Activated CD8-positive, alpha-beta T cell treated with anti-CD3 and anti-CD28 coated beads for 36 hours (primary cell): ENCODE results near the gene BUD13. TPM values are rescaled to one million over a fixed set of nuclear protein-coding genes. Genes with fewer than 3 reads are reported as not detected.

Experiments used
- ATAC-seq: fragments of 200-7000 bp; cut with Tn5 transposase; one replicate; pipeline ENCODE4 v1.10.0; 2021; ENCODE audit warnings: mild to moderate bottlenecking, moderate library complexity
- CTCF ChIA-PET: fragments of 350-600 bp; sonication (Branson Sonifier 250); formaldehyde crosslinking; loops from one replicate; lab custom pipeline; 2021; ENCODE audit warnings: antibody characterized with exemption; lab: Charles Lee
- POLR2A ChIA-PET: fragments of 350-600 bp; sonication (Branson Sonifier 250); formaldehyde crosslinking; loops from one replicate; lab custom pipeline; 2021; ENCODE audit warnings: antibody characterized with exemption; lab: Charles Lee
- DNase-seq: peaks from one replicate; pipeline ENCODE4 v3.0.0-alpha.2; 2020
- H3K27ac Mint-ChIP-seq: one replicate; pipeline ENCODE4 v1.8.0; 2021; ENCODE audit warnings: mild to moderate bottlenecking, mixed read lengths
- H3K27me3 Mint-ChIP-seq: one replicate; pipeline ENCODE4 v1.8.0; 2021; ENCODE audit warnings: mixed read lengths
- H3K36me3 Mint-ChIP-seq: one replicate; pipeline ENCODE4 v1.8.0; 2021; ENCODE audit warnings: low read depth, mixed read lengths
- H3K4me1 Mint-ChIP-seq: one replicate; pipeline ENCODE4 v1.8.0; 2021; ENCODE audit warnings: low read depth, mixed read lengths
- H3K4me3 Mint-ChIP-seq: one replicate; pipeline ENCODE4 v1.8.0; 2021; ENCODE audit warnings: mild to moderate bottlenecking, moderate library complexity, mixed read lengths
- H3K9me3 Mint-ChIP-seq: one replicate; pipeline ENCODE4 v1.8.0; 2021; ENCODE audit warnings: mixed read lengths
- intact Hi-C: fragments of 100-400 bp; cut with micrococcal nuclease; formaldehyde crosslinking; loops from one replicate; pipeline ENCODE4 v1.10.0; 2022
- total RNA-seq, 2 experiments: library from RNA; stranded (reverse); gene quantifications; one replicate each; pipeline ENCODE4 v1.2.3, GENCODE V29; 2021
- TF ChIP-seq, protein P1 (sequence below): fragments of 200-600 bp; IDR thresholded peaks from one replicate; pipeline ENCODE4 v1.8.0; 2022; ENCODE audit warnings: antibody characterized with exemption, mild to moderate bottlenecking

Gene BUD13
- total RNA-seq, 2 experiments from 2014 or later, result 26.6 to 28.6 TPM

DNA sequence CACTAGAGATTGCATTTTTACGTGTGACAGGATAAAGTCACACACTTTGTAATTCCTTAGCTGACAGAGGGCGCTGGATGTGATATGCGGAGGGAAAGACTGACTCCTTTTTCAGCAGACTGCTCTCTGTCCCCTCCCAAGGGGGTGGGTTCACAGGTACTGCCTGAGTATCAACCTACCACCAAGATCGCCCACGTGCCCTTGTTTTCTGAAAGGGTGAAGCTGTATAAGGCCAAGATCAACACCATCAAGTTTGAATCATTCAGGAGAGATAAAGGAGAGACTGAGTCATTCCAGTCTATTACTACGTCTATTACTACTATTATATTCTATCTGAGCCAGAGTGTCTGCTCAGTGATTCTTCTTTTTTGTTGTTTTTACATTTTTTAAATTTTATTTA is 30.7 kb downstream of the BUD13 start:
- Mint-ChIP-seq H3K9me3 (no peaks in the 10 kb centered on the region), H3K27me3 (no peaks in the 10 kb centered on the region), H3K36me3 (peaks cover 10% of the 10 kb centered on the region), H3K4me1 (peaks cover 5% of the 10 kb centered on the region), H3K4me3 (no peak overlapping the region), H3K27ac (no peak overlapping the region)
- ChIA-PET CTCF (interaction anchor here (1.0 to 4.3 kb wide), 4 partner anchors 9 to 93 kb away, joined by 4 to 48 read pairs (median 14); no protein-coding TSS in a partner anchor), POLR2A (interaction anchor here (1.2 kb wide), 1 partner anchor 9 kb away, joined by 5 read pairs; no protein-coding TSS in a partner anchor)
- TF ChIP-seq, protein P1, sequence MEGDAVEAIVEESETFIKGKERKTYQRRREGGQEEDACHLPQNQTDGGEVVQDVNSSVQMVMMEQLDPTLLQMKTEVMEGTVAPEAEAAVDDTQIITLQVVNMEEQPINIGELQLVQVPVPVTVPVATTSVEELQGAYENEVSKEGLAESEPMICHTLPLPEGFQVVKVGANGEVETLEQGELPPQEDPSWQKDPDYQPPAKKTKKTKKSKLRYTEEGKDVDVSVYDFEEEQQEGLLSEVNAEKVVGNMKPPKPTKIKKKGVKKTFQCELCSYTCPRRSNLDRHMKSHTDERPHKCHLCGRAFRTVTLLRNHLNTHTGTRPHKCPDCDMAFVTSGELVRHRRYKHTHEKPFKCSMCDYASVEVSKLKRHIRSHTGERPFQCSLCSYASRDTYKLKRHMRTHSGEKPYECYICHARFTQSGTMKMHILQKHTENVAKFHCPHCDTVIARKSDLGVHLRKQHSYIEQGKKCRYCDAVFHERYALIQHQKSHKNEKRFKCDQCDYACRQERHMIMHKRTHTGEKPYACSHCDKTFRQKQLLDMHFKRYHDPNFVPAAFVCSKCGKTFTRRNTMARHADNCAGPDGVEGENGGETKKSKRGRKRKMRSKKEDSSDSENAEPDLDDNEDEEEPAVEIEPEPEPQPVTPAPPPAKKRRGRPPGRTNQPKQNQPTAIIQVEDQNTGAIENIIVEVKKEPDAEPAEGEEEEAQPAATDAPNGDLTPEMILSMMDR, result no peak
- intact Hi-C loops, result no loop called here
- no peak for ATAC-seq
- DNase-seq, result no peak

- H3K4me3 Mint-ChIP-seq, result no peak overlapping the region
- H3K36me3 Mint-ChIP-seq, result peaks cover 5% of the 10 kb centered on the region
- POLR2A ChIA-PET, result no interaction called here
- no peaks in the 10 kb centered on the region for H3K27me3 Mint-ChIP-seq
- H3K27ac Mint-ChIP-seq, result no peak overlapping the region
- H3K9me3 Mint-ChIP-seq, result no peaks in the 10 kb centered on the region
- ATAC-seq, result no peak
- intact Hi-C loops, result no loop called here
- peaks cover 5% of the 10 kb centered on the region for H3K4me1 Mint-ChIP-seq
- TF ChIP-seq, protein P1, result no peak
- DNase-seq, result no peak
- CTCF ChIA-PET, result interaction anchor here (4.3 kb wide), 1 partner anchor 7 kb away, joined by 48 read pairs; no protein-coding TSS in a partner anchor
Measured at GRCh38 chr11:116740741-116741140, 32.0 kb downstream of the BUD13 start.

GRCh38 chr11:116738975-116739374 is 33.8 kb downstream of the BUD13 start:
- no peak for DNase-seq
- ChIA-PET POLR2A (interaction anchor here (1.4 to 2.1 kb wide), 2 partner anchors 11 to 32 kb away, joined by 3 to 8 read pairs; no protein-coding TSS in a partner anchor), CTCF (interaction anchor here (1.8 kb wide), 1 partner anchor 97 kb away, joined by 7 read pairs; no protein-coding TSS in a partner anchor)
- no peaks in the 10 kb centered on the region for H3K9me3 Mint-ChIP-seq
- H3K27ac Mint-ChIP-seq, result no peak overlapping the region
- ATAC-seq, result no peak
- intact Hi-C loops, result no loop called here
- H3K36me3 Mint-ChIP-seq, result peaks cover 2% of the 10 kb centered on the region
- TF ChIP-seq, protein P1, result no peak
- peaks cover 7% of the 10 kb centered on the region for H3K4me1 Mint-ChIP-seq
- H3K27me3 Mint-ChIP-seq, result no peaks in the 10 kb centered on the region
- no peak overlapping the region for H3K4me3 Mint-ChIP-seq

DNA sequence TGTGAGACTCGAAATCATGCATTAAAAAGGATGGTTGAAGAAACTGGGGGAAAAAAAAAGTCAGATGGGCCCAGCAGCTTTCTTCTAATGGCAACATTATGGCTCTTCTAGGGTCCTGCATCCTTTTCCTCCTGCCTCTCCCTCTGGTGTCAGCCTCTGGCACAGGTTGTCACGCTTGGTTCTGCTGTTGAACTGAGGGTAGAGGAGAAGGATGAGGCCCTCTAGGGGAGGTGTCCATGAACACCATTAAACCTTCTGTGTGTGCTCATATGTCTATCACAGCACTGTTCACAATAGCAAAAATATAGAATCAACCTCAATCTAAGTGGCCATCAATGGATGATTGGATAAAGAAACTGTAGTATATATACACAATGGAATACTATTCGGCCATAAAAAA is 36.0 kb downstream of the BUD13 start:
- H3K27ac Mint-ChIP-seq, result no peak overlapping the region
- DNase-seq (no peak), ATAC-seq (peak; percentile 38)
- H3K27me3 Mint-ChIP-seq, result no peaks in the 10 kb centered on the region
- H3K4me3 Mint-ChIP-seq, result no peak overlapping the region
- CTCF ChIA-PET, result no interaction called here
- intact Hi-C loops, result no loop called here
- TF ChIP-seq, protein P1, result no peak
- H3K9me3 Mint-ChIP-seq, result no peaks in the 10 kb centered on the region
- peaks cover 18% of the 10 kb centered on the region for H3K4me1 Mint-ChIP-seq
- H3K36me3 Mint-ChIP-seq, result peaks cover 2% of the 10 kb centered on the region
- POLR2A ChIA-PET, result no interaction called here

DNA sequence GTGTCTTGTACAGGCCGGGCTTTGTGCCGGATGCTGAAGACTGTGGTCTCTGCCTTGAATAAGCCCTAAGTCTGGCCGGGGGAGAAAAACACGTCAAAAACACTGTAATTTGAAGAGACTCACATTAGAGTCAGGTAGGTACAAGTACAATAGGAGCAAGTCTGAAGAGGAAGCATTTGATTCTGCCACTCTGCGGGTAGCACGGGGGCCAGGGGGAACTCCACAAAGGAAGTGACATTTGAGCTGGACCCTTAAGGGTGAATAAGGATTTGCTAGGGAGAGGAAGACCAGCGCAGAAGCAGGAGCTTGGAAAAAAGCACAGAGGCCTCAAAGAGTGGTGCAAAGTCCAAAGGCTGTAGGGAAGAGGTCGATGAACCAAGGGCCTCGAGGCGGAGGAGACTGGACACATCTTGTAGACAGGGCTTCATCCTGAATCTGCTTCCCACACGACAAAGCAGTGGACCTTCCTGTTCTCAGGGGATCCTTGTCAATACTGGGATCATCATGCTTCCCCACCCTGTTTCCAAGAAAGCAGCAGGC is 38.7 kb downstream of the BUD13 start:
- CTCF ChIA-PET, result interaction anchor here (0.7 to 3.4 kb wide), 11 partner anchors 9 to 371 kb away, joined by 3 to 48 read pairs (median 6); partner anchors contain the start of genes APOA5 and ZPR1
- Mint-ChIP-seq H3K4me3 (no peak overlapping the region), H3K27ac (no peak overlapping the region), H3K9me3 (no peaks in the 10 kb centered on the region), H3K4me1 (peaks cover 17% of the 10 kb centered on the region), H3K36me3 (peaks cover 2% of the 10 kb centered on the region), H3K27me3 (no peaks in the 10 kb centered on the region)
- DNase-seq (no peak), ATAC-seq (no peak)
- POLR2A ChIA-PET, result no interaction called here
- TF ChIP-seq, protein P1, result no peak
- intact Hi-C loops, result no loop called here
